8988T (cell line): ENCODE results near the gene MTFMT.
"Not testable (repeated sequence)": the region's sequence is repeated elsewhere in the genome, so short reads cannot be mapped to it uniquely, and the experiment has no call there.

Experiments
- DNase-seq: peaks from one replicate; pipeline ENCODE4 v3.0.0; 2011

Gene MTFMT

GRCh38 chr15:65028921-65029735 is at the start of gene MTFMT:
TSS of gene MTFMT (minus strand) at chr15:65029639. CDS start at chr15:65029613, 26 bp downstream.
- peak; percentile 88 for DNase-seq

GRCh38 chr15:65077981-65078352 is 48.5 kb upstream of the MTFMT start:
- no peak for DNase-seq

- DNase-seq, result no peak
These were observed 48.0 kb upstream of the MTFMT start for GRCh38 chr15:65077291-65077980.

GRCh38 chr15:65076486-65077290 is 47.2 kb upstream of the MTFMT start, which contains the start of gene KBTBD13:
TSS of gene KBTBD13 (plus strand) at chr15:65076746. CDS start at chr15:65076816, 70 bp downstream.
- DNase-seq, result no peak

- DNase-seq, result not testable (repeated sequence)
These were observed 46.4 kb upstream of the MTFMT start for GRCh38 chr15:65075607-65076395.

GRCh38 chr15:65074946-65075345 is 45.5 kb upstream of the MTFMT start:
- DNase-seq, result not testable (repeated sequence)

GRCh38 chr15:65072617-65073016 is 43.2 kb upstream of the MTFMT start:
- no peak for DNase-seq

GRCh38 chr15:65072027-65072426 is 42.6 kb upstream of the MTFMT start:
- no peak for DNase-seq

GRCh38 chr15:65071381-65071811 is 42.0 kb upstream of the MTFMT start:
- DNase-seq, result no peak

GRCh38 chr15:65069779-65070546 is 40.5 kb upstream of the MTFMT start:
- no peak for DNase-seq

- no peak for DNase-seq
These were observed 39.7 kb upstream of the MTFMT start for GRCh38 chr15:65069179-65069578.

GRCh38 chr15:65068403-65068788 is 39.0 kb upstream of the MTFMT start:
- no peak for DNase-seq

GRCh38 chr15:65067645-65068402 is 38.4 kb upstream of the MTFMT start, which contains the start of gene RASL12:
TSS of gene RASL12 (minus strand) at chr15:65067991. CDS start at chr15:65067835, 156 bp downstream.
- DNase-seq, result no peak

- DNase-seq, result no peak
These were observed 37.8 kb upstream of the MTFMT start for GRCh38 chr15:65067317-65067644.

- no peak for DNase-seq
These were observed 37.3 kb upstream of the MTFMT start for GRCh38 chr15:65066635-65067316.

- DNase-seq, result no peak
These were observed 36.7 kb upstream of the MTFMT start for GRCh38 chr15:65066001-65066634.

GRCh38 chr15:65062726-65063125 is 33.3 kb upstream of the MTFMT start:
- no peak for DNase-seq

GRCh38 chr15:65062061-65062460 is 32.6 kb upstream of the MTFMT start:
- no peak for DNase-seq

- no peak for DNase-seq
These were observed 31.4 kb upstream of the MTFMT start for GRCh38 chr15:65060641-65061397.
